GM19240 (cell line): Measurements from ENCODE around the gene ZRANB2.
A peak's percentile ranks its signal among the peaks of the same experiment; 100 is the strongest.

Source experiments
- DNase-seq: peaks from one replicate; pipeline ENCODE4 v3.0.0; 2011; ENCODE audit warnings: low spot score; ENCODE audit not compliant: insufficient read length

ZRANB2 gene

GRCh38 chr1:71080739-71081696 lies at the start of gene ZRANB2:
ZRANB2 (minus strand) TSS chr1:71081035; CDS start chr1:71080995, 40 bp downstream.
- peak; percentile 64 for DNase-seq

DNA sequence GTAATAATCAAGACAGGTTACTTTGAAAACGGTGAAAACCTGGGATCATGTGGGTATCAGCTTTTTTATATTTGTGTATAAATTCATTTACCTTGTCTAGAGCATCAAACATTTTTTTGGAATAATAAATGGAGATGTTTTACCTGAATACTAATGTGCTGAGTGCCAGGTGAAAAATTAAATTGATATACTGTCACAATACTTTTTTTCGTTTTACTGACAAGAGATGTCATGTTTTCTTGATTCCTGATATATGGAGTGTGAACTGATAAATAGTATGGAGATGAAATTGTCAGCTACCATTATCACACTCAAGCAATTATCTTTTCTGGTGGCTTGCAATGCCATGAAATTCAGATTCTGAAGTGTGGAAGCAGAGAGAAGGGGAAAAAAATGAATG lies 47.2 kb upstream of the ZRANB2 start:
- DNase-seq, result no peak

DNA sequence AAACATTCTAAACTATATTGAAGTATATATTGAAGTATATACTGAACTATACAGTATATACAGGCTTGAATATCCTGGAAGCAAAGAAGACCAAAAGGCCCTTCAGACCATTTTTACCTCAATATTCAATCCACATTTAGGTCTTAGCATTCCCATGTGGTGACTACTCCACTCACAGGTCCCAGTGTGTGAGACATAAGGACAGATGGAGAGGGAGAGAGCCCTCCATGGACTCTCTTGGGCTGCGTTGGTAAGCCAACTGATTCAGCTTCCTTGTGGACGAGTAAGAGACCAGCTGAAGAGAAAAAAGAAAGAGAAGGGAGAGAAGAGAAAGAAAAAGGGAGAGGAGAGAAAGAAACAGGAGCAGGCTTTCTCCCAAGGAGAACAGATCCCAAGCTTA lies 37.3 kb upstream of the ZRANB2 start:
- no peak for DNase-seq

- DNase-seq, result no peak
Observed at GRCh38 chr1:71116729-71117128, 35.9 kb upstream of the ZRANB2 start.

DNA sequence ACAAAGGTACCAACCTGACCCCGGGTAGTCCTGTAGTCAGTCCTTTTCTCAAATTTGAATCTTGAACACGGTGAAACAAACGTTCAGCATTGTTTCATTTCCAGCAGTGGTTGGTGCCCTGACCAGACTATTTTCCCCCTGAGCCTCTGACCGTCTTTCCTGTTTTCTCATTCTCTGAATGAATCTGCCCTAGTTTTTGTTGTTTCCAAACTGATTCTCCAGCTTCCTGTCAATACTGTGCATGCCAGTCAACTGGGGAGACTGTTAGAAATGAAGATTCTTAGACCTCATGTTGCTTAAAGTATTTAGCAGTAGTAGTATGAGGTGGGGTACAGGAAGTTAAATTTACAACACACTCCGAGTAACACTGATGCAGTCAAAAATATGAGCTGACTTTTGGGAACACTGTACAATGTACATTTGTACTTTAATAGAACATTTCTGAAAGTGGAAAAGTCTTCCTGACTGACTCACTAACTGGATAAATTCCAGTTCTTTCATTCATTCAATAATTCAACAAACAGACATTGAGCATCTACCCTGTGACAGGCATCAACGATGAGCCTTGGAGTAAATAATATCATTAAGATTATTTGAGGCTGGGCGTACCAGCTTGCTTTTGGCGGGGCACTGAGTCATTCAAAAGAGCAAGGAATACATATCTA lies 26.0 kb upstream of the ZRANB2 start:
- no peak for DNase-seq

- DNase-seq, result no peak
Observed at GRCh38 chr1:71104417-71104816, 23.6 kb upstream of the ZRANB2 start.

DNA sequence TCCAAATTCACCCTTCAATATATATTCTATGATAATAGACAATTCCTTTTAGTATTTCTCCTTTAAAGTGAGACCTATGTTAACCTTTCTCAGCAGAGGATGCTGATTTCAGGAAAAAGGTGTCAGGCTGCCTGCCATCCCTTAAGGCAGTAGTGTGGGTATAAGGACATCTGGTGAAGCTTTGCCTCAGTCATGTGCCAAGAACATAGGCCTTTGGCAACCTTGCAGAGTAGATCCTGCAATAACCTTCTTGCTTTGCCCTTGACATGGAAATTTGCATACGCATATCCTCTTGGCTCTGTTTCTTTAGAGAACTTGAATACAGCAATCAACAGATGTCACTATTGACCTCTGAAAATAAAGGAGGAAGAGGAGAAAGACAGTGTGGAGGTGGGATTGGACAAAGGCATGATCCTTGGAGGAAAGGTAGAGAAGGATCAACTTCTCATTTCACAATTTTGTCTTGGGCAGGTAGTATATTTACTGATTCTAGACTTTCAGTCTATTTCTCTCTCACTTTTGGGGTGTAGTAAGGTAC lies 21.1 kb upstream of the ZRANB2 start:
- no peak for DNase-seq

GRCh38 chr1:71097428-71097827 lies 16.6 kb upstream of the ZRANB2 start:
- DNase-seq, result no peak

GRCh38 chr1:71094913-71095312 lies 14.1 kb upstream of the ZRANB2 start:
- DNase-seq, result no peak

- DNase-seq, result no peak
Observed at GRCh38 chr1:71093938-71094337, 13.1 kb upstream of the ZRANB2 start.

GRCh38 chr1:71089536-71090270 lies 8.9 kb upstream of the ZRANB2 start:
- no peak for DNase-seq

- no peak for DNase-seq
Observed at GRCh38 chr1:71088645-71089287, 7.9 kb upstream of the ZRANB2 start.

- no peak for DNase-seq
Observed at GRCh38 chr1:71087713-71088112, 6.9 kb upstream of the ZRANB2 start.

DNA sequence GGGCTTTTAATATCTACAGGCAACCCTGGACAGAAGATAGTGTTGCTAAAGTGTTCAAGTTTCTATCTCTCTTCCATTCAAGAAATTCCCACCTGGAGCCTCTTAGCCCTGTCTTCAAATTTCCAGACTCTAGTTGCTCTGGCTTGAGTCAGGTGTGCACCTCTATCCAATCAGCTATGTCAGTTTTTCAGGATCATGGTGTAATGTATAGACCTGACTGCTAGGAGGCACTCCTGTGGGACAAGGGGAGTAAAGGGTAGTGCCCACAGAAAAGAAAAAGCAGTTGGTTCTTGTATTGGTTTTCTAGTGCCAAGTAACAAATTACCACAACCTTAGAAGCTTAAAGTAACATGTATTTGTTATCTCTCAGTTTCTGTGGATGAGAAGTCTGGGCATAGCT lies 6.2 kb upstream of the ZRANB2 start:
- no peak for DNase-seq

- no peak for DNase-seq
Observed at GRCh38 chr1:71086331-71086730, 5.5 kb upstream of the ZRANB2 start.

GRCh38 chr1:71083271-71083670 lies 2.4 kb upstream of the ZRANB2 start:
- no peak for DNase-seq

DNA sequence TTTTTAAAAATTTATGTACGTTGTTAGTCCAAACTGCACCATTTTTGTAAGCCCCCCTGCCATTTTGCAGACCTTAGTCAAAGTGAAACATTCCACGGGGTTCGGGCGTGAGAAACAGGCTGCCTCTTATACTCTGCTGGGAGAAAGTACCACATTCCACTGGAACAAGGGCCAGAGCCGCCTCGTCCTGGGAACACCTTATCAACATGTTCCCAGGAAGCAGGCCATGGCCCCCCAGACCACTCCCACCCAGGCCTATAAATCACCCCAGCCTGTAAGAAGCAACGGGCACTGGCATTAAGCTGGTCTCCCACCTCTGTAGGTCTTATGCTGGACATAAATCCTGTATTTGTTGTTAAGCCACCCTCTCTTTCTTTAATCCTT lies 854 bp upstream of the ZRANB2 start:
- DNase-seq, result no peak

DNA sequence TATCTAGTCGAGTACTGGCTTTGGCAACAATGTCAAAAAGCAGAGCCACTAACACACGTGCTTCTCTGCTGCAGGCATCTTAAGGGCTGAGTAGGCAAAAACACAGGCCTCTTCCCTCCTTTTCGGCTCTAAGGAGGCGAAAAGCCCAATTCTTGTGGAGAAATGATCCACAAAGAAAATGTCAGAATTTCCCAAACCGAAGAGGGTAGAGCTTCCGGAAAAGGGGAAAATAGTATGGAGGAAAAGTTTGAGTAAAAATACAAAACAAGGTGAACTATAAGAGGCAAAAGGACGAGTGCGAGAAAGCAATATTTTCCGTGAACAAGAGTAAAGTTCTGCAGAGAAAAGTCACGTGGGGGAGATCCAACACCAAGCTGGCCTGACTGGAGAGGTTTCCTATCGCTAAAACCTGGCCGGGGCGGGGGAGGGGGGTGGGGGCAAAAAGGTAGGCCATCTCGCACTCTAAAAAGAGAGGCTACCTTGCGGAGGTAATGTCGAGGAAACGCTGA lies 551 bp downstream of the ZRANB2 start:
- DNase-seq, result no peak

GRCh38 chr1:71074681-71075080 lies 6.2 kb downstream of the ZRANB2 start:
- no peak for DNase-seq

DNA sequence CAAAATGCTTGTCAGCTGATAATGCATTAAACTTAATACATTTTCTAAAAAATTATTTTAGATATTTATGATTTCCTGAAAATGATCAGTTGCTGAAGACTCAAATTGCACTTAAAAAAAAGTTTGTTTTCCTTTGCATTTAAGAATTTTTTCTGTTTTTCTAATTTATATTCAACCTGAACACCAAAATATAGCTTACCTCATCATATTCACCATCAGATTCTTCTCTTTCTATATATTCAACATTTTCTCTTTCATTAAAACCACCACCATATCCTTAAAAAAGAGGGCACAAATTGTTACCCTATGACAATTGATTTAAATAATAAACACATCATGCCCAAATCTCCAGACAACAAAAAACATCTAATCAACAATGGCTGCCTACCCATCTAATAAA lies 8.6 kb downstream of the ZRANB2 start:
- no peak for DNase-seq

- no peak for DNase-seq
Observed at GRCh38 chr1:71071720-71072119, 9.1 kb downstream of the ZRANB2 start.
